CD4-positive, alpha-beta T cell (primary cell): ENCODE results near the gene DGKB. TPM values are rescaled to one million over a fixed set of nuclear protein-coding genes. Genes with fewer than 3 reads are reported as not detected.

Experiments
- ATAC-seq: fragments of 200-7000 bp; cut with Tn5 transposase; one replicate; pipeline ENCODE4 v1.10.0; 2022; ENCODE audit warnings: mild to moderate bottlenecking; ENCODE audit not compliant: poor library complexity
- CTCF ChIA-PET: fragments of 350-600 bp; sonication (Branson Sonifier 250); formaldehyde crosslinking; loops from one replicate; lab custom pipeline; 2021; ENCODE audit warnings: antibody characterized with exemption, inconsistent platforms; lab: Charles Lee
- POLR2A ChIA-PET: fragments of 350-600 bp; sonication (Branson Sonifier 250); formaldehyde crosslinking; loops from one replicate; lab custom pipeline; 2021; ENCODE audit warnings: antibody characterized with exemption, inconsistent platforms; lab: Charles Lee
- DNase-seq, 14 experiments: peaks; one replicate each; pipeline ENCODE4 v3.0.0-alpha.2; 2013 to 2020; ENCODE audit warnings: mixed read lengths in 2 of 14
- H3K27ac ChIP-seq, 2 donors: one replicate each; pipeline versions ENCODE4 v1.5.1 to v1.7.0; 2013; ENCODE audit warnings: low read length in 2 of 2, low read depth in 1 of 2, mild to moderate bottlenecking in 1 of 2
- H3K27me3 ChIP-seq, 2 experiments: 1 replicate in 1 of 2; 2 replicates in 1 of 2; pipeline versions ENCODE4 v1.6.1 to v1.7.0; 2013; ENCODE audit warnings: low read length in 2 of 2, control low read depth in 1 of 2, mild to moderate bottlenecking in 1 of 2, moderate library complexity in 1 of 2; ENCODE audit not compliant: insufficient read depth in 2 of 2, control insufficient read depth in 1 of 2
- H3K36me3 ChIP-seq: one replicate; pipeline ENCODE4 v1.6.1; 2013; ENCODE audit warnings: low read length, control low read depth; ENCODE audit not compliant: insufficient read depth
- H3K4me1 ChIP-seq: one replicate; pipeline ENCODE4 v1.6.1; 2013; ENCODE audit warnings: low read length, control low read depth; ENCODE audit not compliant: insufficient read depth
- H3K4me3 ChIP-seq: one replicate; pipeline ENCODE4 v1.5.1; 2013; ENCODE audit warnings: mild to moderate bottlenecking, low read length, moderate library complexity
- H3K9me3 ChIP-seq, 2 experiments: 1 replicate in 1 of 2; 2 replicates in 1 of 2; pipeline versions ENCODE4 v1.6.1 to v1.7.0; 2013; ENCODE audit warnings: low read length in 2 of 2, mild to moderate bottlenecking in 2 of 2, control low read depth in 1 of 2, moderate library complexity in 1 of 2; ENCODE audit not compliant: control insufficient read depth in 1 of 2, insufficient read depth in 1 of 2
- H3K27ac Mint-ChIP-seq: one replicate; pipeline ENCODE4 v1.8.0; 2020; ENCODE audit warnings: mixed read lengths
- H3K27me3 Mint-ChIP-seq: one replicate; pipeline ENCODE4 v1.8.0; 2021; ENCODE audit warnings: mixed read lengths
- H3K36me3 Mint-ChIP-seq: one replicate; pipeline ENCODE4 v1.8.0; 2021; ENCODE audit warnings: low read depth, mixed read lengths
- H3K4me1 Mint-ChIP-seq: one replicate; pipeline ENCODE4 v1.8.0; 2021; ENCODE audit warnings: low read depth, mixed read lengths
- H3K4me3 Mint-ChIP-seq: one replicate; pipeline ENCODE4 v1.8.0; 2020; ENCODE audit warnings: mild to moderate bottlenecking, mixed read lengths
- H3K9me3 Mint-ChIP-seq: one replicate; pipeline ENCODE4 v1.8.0; 2020; ENCODE audit warnings: mixed read lengths
- CTCF ChIP-seq: fragments of 200-600 bp; IDR thresholded peaks from one replicate; pipeline ENCODE4 v1.8.0; 2022; ENCODE audit warnings: antibody characterized with exemption, mild to moderate bottlenecking
- intact Hi-C, 2 experiments: fragments of 100-400 bp; cut with DNase I in 1 of 2; cut with micrococcal nuclease in 1 of 2; formaldehyde crosslinking; loops; one replicate each; pipeline versions ENCODE4 v1.15.1 to v1.9.0; 2023 to 2025; cut with DNase I, micrococcal nuclease
- total RNA-seq, 174 experiments: library from RNA in 2 of 174; stranded (reverse) in 2 of 174; gene quantifications; one replicate each; pipeline ENCODE4 v1.2.3 and lab custom pipeline; 2021 to 2026

The DGKB gene
- total RNA-seq, 2 experiments from 2014 or later, result not detected

- Mint-ChIP-seq H3K4me1 (no peaks in the 10 kb centered on the region), H3K27ac (no peak overlapping the region), H3K27me3 (no peaks in the 10 kb centered on the region), H3K4me3 (no peak overlapping the region), H3K36me3 (no peaks in the 10 kb centered on the region), H3K9me3 (peaks cover 7% of the 10 kb centered on the region)
- Histone ChIP-seq H3K4me1 (no peaks in the 10 kb centered on the region), H3K27me3 (no peaks in the 10 kb centered on the region), H3K4me3 (no peak overlapping the region), H3K27ac (no peak overlapping the region), H3K36me3 (no peaks in the 10 kb centered on the region), H3K9me3 (no peaks in the 10 kb centered on the region)
- TF ChIP-seq CTCF, result no peak
- intact Hi-C loops, result no loop called here
- DNase-seq, result no peak
- ChIA-PET CTCF (no interaction called here), POLR2A (no interaction called here)
- ATAC-seq, result no peak
These were observed 477.9 kb downstream of the DGKB start for GRCh38 chr7:14424675-14425074.

DNA sequence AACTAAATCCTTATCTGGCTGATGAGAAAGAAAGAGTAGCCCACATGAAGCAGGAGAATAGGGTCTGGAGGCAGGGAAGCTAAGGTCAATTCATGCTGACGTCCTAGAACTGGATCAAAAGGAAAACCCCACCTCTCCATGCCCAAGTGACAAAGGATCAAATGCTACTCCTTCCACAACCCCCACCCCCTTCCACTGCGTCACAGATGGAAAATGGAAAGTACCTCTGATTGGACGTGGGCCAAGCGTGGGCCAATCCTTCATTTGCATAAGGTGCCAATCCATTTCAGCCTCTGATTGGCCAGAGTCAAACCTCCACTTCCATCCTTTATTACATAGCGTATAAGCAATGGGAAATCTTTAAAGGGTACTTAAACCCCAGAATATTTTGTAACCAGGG lies 481.8 kb downstream of the DGKB start:
- ChIA-PET CTCF (no interaction called here), POLR2A (interaction anchor here (0.5 kb wide), 1 partner anchor 440 kb away, joined by 3 read pairs; no protein-coding TSS in a partner anchor)
- H3K9me3 ChIP-seq, result no peaks in the 10 kb centered on the region
- no peaks in the 10 kb centered on the region for H3K4me1 Mint-ChIP-seq
- H3K9me3 Mint-ChIP-seq, result peaks cover 4% of the 10 kb centered on the region
- no peak overlapping the region for H3K27ac Mint-ChIP-seq
- no peak for ATAC-seq
- H3K27me3 ChIP-seq, result no peaks in the 10 kb centered on the region
- intact Hi-C loops, result no loop called here
- H3K4me1 ChIP-seq, result no peaks in the 10 kb centered on the region
- H3K4me3 ChIP-seq, result no peak overlapping the region
- H3K27ac ChIP-seq, result no peak overlapping the region
- H3K36me3 Mint-ChIP-seq, result no peaks in the 10 kb centered on the region
- TF ChIP-seq CTCF, result no peak
- no peaks in the 10 kb centered on the region for H3K36me3 ChIP-seq
- no peak for DNase-seq
- H3K27me3 Mint-ChIP-seq, result no peaks in the 10 kb centered on the region
- H3K4me3 Mint-ChIP-seq, result no peak overlapping the region

DNA sequence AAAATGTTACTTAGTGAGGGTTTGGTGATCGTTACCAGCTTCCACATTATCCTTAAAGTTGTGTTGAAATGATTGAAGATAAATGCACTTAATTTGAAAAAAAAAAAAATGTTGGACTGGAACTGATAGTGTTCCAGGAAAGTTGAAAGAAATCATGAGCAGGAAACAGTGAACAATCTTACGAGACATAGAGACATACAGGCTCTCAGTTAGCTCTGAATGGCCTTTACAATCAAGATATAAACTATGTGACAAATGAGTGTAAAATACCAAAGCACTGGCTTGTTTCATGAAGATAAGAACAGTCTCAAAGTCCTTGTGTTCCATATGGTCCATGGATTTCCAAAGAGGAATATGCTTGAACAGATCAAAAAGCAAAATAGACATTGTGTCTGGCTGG lies 483.0 kb downstream of the DGKB start:
- POLR2A ChIA-PET, result no interaction called here

More for the DNA sequence above, 483.0 kb downstream of the DGKB start:
- H3K9me3 Mint-ChIP-seq, result peaks cover 4% of the 10 kb centered on the region
- H3K27me3 ChIP-seq, result no peaks in the 10 kb centered on the region
- no peak for ATAC-seq
- H3K36me3 Mint-ChIP-seq, result no peaks in the 10 kb centered on the region
- no peak for DNase-seq
- H3K9me3 ChIP-seq, result no peaks in the 10 kb centered on the region
- H3K4me1 Mint-ChIP-seq, result no peaks in the 10 kb centered on the region
- H3K27ac Mint-ChIP-seq, result no peak overlapping the region
- H3K27ac ChIP-seq, result no peak overlapping the region
- CTCF ChIA-PET, result no interaction called here
- intact Hi-C loops, result no loop called here
- H3K4me3 ChIP-seq, result no peak overlapping the region
- H3K4me3 Mint-ChIP-seq, result no peak overlapping the region
- no peaks in the 10 kb centered on the region for H3K27me3 Mint-ChIP-seq
- no peaks in the 10 kb centered on the region for H3K36me3 ChIP-seq
- H3K4me1 ChIP-seq, result no peaks in the 10 kb centered on the region
- no peak for TF ChIP-seq CTCF
